GM19099 (cell line): ENCODE results near the gene CTU2.

Source experiments
- POLR2A ChIP-seq: IDR thresholded peaks from 3 replicates; pipeline ENCODE4 v1.6.1; 2011; ENCODE audit warnings: low read depth; ENCODE audit not compliant: insufficient read length; ENCODE audit errors: extremely low read depth

Gene CTU2

GRCh38 chr16:88748364-88748763, 42.1 kb downstream of the CTU2 start:
- TF ChIP-seq POLR2A: no peak

- TF ChIP-seq POLR2A: no peak
Observed at GRCh38 chr16:88749358-88749757, 43.1 kb downstream of the CTU2 start.

- TF ChIP-seq POLR2A: no peak
Observed at GRCh38 chr16:88750854-88751253, 44.6 kb downstream of the CTU2 start.

- no peak for TF ChIP-seq POLR2A
Observed at GRCh38 chr16:88752386-88753002, 46.2 kb downstream of the CTU2 start.

GRCh38 chr16:88753191-88753590, 46.9 kb downstream of the CTU2 start:
- TF ChIP-seq POLR2A: no peak

GRCh38 chr16:88753602-88754001, 47.3 kb downstream of the CTU2 start:
- TF ChIP-seq POLR2A: no peak

GRCh38 chr16:88754109-88754911, 48.0 kb downstream of the CTU2 start:
- no peak for TF ChIP-seq POLR2A

GRCh38 chr16:88754912-88755744, 48.8 kb downstream of the CTU2 start:
- no peak for TF ChIP-seq POLR2A

GRCh38 chr16:88755745-88756443, 49.6 kb downstream of the CTU2 start:
- TF ChIP-seq POLR2A: no peak

- no peak for TF ChIP-seq POLR2A
Observed at GRCh38 chr16:88758227-88758943, 52.1 kb downstream of the CTU2 start.

GRCh38 chr16:88758944-88759244, 52.6 kb downstream of the CTU2 start:
- no peak for TF ChIP-seq POLR2A

GRCh38 chr16:88759245-88759975, 53.1 kb downstream of the CTU2 start:
- TF ChIP-seq POLR2A: no peak

- no peak for TF ChIP-seq POLR2A
Observed at GRCh38 chr16:88759976-88760350, 53.7 kb downstream of the CTU2 start.
